Smooth muscle cell of the brain vasculature (primary cell): Measurements from ENCODE around the gene EYS.

ENCODE experiments used
- DNase-seq: peaks from one replicate; pipeline ENCODE4 v3.0.0-alpha.2; 2012; ENCODE audit warnings: low read depth, low spot score

Gene EYS

GRCh38 chr6:64847396-64847795, 859.6 kb downstream of the EYS start:
- DNase-seq = no peak

- no peak for DNase-seq
Measured at GRCh38 chr6:64838726-64839125, 868.3 kb downstream of the EYS start.

- no peak for DNase-seq
Measured at GRCh38 chr6:64831680-64832079, 875.3 kb downstream of the EYS start.

GRCh38 chr6:64817525-64817924, 889.5 kb downstream of the EYS start:
- DNase-seq = no peak

- no peak for DNase-seq
Measured at GRCh38 chr6:64815718-64816117, 891.3 kb downstream of the EYS start.

- no peak for DNase-seq
Measured at GRCh38 chr6:64812138-64812537, 894.9 kb downstream of the EYS start.

GRCh38 chr6:64811119-64811518, 895.9 kb downstream of the EYS start:
- DNase-seq = no peak

GRCh38 chr6:64807785-64808184, 899.2 kb downstream of the EYS start:
- no peak for DNase-seq

GRCh38 chr6:64803470-64804166, 903.4 kb downstream of the EYS start:
- no peak for DNase-seq

GRCh38 chr6:64792534-64792933, 914.5 kb downstream of the EYS start:
- no peak for DNase-seq

GRCh38 chr6:64789476-64789875, 917.5 kb downstream of the EYS start:
- DNase-seq = no peak

- DNase-seq = no peak
Measured at GRCh38 chr6:64786736-64787135, 920.3 kb downstream of the EYS start.

GRCh38 chr6:64782877-64783276, 924.1 kb downstream of the EYS start:
- no peak for DNase-seq

GRCh38 chr6:64777941-64778785, 928.9 kb downstream of the EYS start:
- no peak for DNase-seq

GRCh38 chr6:64776359-64776758, 930.7 kb downstream of the EYS start:
- DNase-seq = no peak

GRCh38 chr6:64774881-64775280, 932.1 kb downstream of the EYS start:
- no peak for DNase-seq

- no peak for DNase-seq
Measured at GRCh38 chr6:64750910-64751309, 956.1 kb downstream of the EYS start.

GRCh38 chr6:64737418-64737817, 969.6 kb downstream of the EYS start:
- no peak for DNase-seq

GRCh38 chr6:64736421-64736950, 970.5 kb downstream of the EYS start:
- DNase-seq = no peak

- DNase-seq = no peak
Measured at GRCh38 chr6:64733433-64733832, 973.6 kb downstream of the EYS start.

- no peak for DNase-seq
Measured at GRCh38 chr6:64732888-64733287, 974.1 kb downstream of the EYS start.

- DNase-seq = no peak
Measured at GRCh38 chr6:64729522-64729921, 977.5 kb downstream of the EYS start.

- DNase-seq = no peak
Measured at GRCh38 chr6:64727075-64727474, 980.0 kb downstream of the EYS start.
